ENCODE data around the gene WNT11.

DNA sequence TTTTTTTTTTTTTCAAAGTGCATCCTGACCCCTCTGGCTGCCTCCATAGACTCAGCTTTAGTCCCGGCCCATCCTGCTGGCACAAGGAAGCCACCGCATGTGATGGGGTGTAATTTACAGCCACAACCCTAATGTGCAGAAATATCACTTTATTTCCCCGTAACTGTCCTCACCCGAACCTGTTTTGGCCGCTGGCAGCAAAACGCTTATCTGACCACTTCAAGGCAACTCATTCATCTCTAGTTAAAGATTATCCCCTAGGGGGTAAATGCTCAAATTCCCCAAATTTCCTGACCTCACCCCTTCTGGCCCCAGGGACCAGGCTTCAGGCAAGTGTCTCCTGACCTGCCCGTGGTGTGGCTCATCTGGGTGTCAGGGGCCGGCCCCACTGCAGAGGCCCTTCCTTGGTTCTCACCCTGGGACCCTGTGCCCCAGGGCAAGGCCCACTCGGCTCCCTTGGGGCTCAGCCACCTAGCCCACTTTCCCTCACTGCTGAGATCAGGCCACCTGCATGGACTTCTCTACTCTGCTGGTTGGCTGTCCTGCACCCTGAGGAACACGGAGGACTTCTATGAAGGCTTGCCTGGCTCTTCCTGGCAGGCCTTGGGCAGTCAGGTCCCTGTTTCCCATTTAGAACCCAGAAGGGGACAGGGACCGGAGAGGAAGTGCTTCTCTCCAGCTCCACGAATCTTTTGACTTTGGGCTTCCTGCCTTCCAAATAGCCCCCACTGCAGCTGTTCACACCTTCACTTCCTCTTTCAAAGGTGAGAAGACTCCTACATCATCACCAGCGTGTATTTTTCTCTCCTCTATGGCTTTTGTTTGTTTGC is 53.3 kb downstream of the WNT11 start:
- TF ChIP-seq, protein P1, sequence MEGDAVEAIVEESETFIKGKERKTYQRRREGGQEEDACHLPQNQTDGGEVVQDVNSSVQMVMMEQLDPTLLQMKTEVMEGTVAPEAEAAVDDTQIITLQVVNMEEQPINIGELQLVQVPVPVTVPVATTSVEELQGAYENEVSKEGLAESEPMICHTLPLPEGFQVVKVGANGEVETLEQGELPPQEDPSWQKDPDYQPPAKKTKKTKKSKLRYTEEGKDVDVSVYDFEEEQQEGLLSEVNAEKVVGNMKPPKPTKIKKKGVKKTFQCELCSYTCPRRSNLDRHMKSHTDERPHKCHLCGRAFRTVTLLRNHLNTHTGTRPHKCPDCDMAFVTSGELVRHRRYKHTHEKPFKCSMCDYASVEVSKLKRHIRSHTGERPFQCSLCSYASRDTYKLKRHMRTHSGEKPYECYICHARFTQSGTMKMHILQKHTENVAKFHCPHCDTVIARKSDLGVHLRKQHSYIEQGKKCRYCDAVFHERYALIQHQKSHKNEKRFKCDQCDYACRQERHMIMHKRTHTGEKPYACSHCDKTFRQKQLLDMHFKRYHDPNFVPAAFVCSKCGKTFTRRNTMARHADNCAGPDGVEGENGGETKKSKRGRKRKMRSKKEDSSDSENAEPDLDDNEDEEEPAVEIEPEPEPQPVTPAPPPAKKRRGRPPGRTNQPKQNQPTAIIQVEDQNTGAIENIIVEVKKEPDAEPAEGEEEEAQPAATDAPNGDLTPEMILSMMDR (IDR thresholded peaks at IDR 0.05): no peak
- no peak for TF ChIP-seq POLR2A (IDR thresholded peaks at IDR 0.05)

All from adrenal gland (tissue), 5 donors.